Prostate gland (tissue), 2 donors: Measurements from ENCODE around the gene MT1E.

Source experiments
- CTCF ChIP-seq, 4 experiments: fragments of 200-600 bp in 2 of 4; fragments of 450-650 bp in 2 of 4; sonication (generic) in 2 of 4; IDR thresholded peaks; 1 replicate in 3 of 4; 2 replicates in 1 of 4; pipeline ENCODE4 v1.5.1; 2016 to 2019; ENCODE audit warnings: antibody characterized with exemption in 4 of 4, mild to moderate bottlenecking in 2 of 4, moderate library complexity in 2 of 4
- POLR2A ChIP-seq: fragments of 450-650 bp; IDR thresholded peaks from one replicate; pipeline ENCODE4 v1.6.1; 2016; ENCODE audit warnings: antibody characterized with exemption, mild to moderate bottlenecking

- TF ChIP-seq CTCF (IDR thresholded peaks at IDR 0.05): no peak
- no peak for TF ChIP-seq POLR2A
These were observed 45.0 kb downstream of the MT1E start for GRCh38 chr16:56670620-56670934.
